Vagina (tissue), 2 donors: ENCODE data around the gene CHAT.

Experiments used
- POLR2A ChIP-seq, 2 donors: fragments of 450-650 bp; IDR thresholded peaks; one replicate each; pipeline ENCODE4 v1.6.1; 2017; ENCODE audit warnings: antibody characterized with exemption in 2 of 2, mild to moderate bottlenecking in 2 of 2, moderate library complexity in 2 of 2
- TF ChIP-seq, protein P1 (sequence below), 3 experiments: fragments of 450-650 bp in 2 of 3; fragments of 200-600 bp in 1 of 3; sonication (generic) in 1 of 3; IDR thresholded peaks; one replicate each; pipeline ENCODE4 v1.5.1; 2017 to 2019; ENCODE audit warnings: antibody characterized with exemption in 3 of 3, mild to moderate bottlenecking in 2 of 3, moderate library complexity in 2 of 3

DNA sequence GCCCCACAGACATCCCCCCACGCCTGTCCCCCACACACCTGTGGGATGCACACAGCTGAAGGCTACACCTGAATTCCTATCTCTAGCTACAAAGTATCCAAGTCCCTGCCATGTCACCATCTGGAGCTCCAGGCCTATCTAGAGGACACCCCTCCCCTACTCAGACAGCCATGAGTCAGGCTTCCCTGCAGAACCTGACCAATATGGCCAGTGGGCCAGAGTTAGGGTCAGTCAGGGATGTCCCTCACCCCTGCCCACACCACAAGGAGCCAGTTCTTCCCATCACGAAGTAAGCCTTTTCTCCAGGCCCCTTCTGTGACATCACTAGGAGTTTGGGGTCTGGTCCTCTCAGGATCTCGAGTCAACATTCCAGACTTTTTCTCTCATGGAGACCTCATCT is 14.3 kb upstream of the CHAT start:
- TF ChIP-seq, protein P1, sequence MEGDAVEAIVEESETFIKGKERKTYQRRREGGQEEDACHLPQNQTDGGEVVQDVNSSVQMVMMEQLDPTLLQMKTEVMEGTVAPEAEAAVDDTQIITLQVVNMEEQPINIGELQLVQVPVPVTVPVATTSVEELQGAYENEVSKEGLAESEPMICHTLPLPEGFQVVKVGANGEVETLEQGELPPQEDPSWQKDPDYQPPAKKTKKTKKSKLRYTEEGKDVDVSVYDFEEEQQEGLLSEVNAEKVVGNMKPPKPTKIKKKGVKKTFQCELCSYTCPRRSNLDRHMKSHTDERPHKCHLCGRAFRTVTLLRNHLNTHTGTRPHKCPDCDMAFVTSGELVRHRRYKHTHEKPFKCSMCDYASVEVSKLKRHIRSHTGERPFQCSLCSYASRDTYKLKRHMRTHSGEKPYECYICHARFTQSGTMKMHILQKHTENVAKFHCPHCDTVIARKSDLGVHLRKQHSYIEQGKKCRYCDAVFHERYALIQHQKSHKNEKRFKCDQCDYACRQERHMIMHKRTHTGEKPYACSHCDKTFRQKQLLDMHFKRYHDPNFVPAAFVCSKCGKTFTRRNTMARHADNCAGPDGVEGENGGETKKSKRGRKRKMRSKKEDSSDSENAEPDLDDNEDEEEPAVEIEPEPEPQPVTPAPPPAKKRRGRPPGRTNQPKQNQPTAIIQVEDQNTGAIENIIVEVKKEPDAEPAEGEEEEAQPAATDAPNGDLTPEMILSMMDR (IDR thresholded peaks at IDR 0.05): no peak
- TF ChIP-seq POLR2A (IDR thresholded peaks at IDR 0.05): no peak
